ENCODE data around the gene GSTO2.

Gene GSTO2

GRCh38 chr10:104286939-104287338 is 18.0 kb downstream of the GSTO2 start:
- no peak for DNase-seq

- DNase-seq, result no peak
Observed at GRCh38 chr10:104288355-104288754, 19.4 kb downstream of the GSTO2 start.

- DNase-seq, result peak; percentile 66 to 87
Observed at GRCh38 chr10:104291439-104291951, 22.5 kb downstream of the GSTO2 start.

GRCh38 chr10:104293011-104293410 is 24.0 kb downstream of the GSTO2 start:
- DNase-seq, result no peak

- DNase-seq, result no peak
Observed at GRCh38 chr10:104293781-104294321, 24.9 kb downstream of the GSTO2 start.

- DNase-seq, result no peak
Observed at GRCh38 chr10:104296687-104297436, 27.9 kb downstream of the GSTO2 start.

GRCh38 chr10:104297697-104298660 is 29.0 kb downstream of the GSTO2 start:
- no peak for DNase-seq

- DNase-seq, result peak in 1 of 2 donors; percentile 36
Observed at GRCh38 chr10:104299031-104299904, 30.3 kb downstream of the GSTO2 start.

- no peak for DNase-seq
Observed at GRCh38 chr10:104300002-104300735, 31.2 kb downstream of the GSTO2 start.

GRCh38 chr10:104300736-104301292 is 31.8 kb downstream of the GSTO2 start:
- no peak for DNase-seq

- no peak for DNase-seq
Observed at GRCh38 chr10:104301907-104302690, 33.1 kb downstream of the GSTO2 start.

- no peak for DNase-seq
Observed at GRCh38 chr10:104303594-104304355, 34.8 kb downstream of the GSTO2 start.

- no peak for DNase-seq
Observed at GRCh38 chr10:104304356-104304745, 35.4 kb downstream of the GSTO2 start.

- no peak for DNase-seq
Observed at GRCh38 chr10:104304927-104305326, 35.9 kb downstream of the GSTO2 start.

- no peak for DNase-seq
Observed at GRCh38 chr10:104306897-104307296, 37.9 kb downstream of the GSTO2 start.

GRCh38 chr10:104307576-104308438 is 38.8 kb downstream of the GSTO2 start:
- no peak for DNase-seq

- DNase-seq, result no peak
Observed at GRCh38 chr10:104308439-104308903, 39.5 kb downstream of the GSTO2 start.
